IMR-90 (cell line): ENCODE results near the gene NEDD4L. TPM values are rescaled to one million over a fixed set of nuclear protein-coding genes. Genes with fewer than 3 reads are reported as not detected.

Experiments used
- ATAC-seq: fragments of 200-7000 bp; cut with Tn5 transposase; 2 replicates; pipeline ENCODE4 v1.9.1; 2020; ENCODE audit warnings: low read depth, mild to moderate bottlenecking, moderate library complexity
- BruUV-seq: library from RNA; stranded (reverse); fragments of 400-500 nt; replicated peaks from 2 replicates; lab custom pipeline; 2021; lab: Mats Ljungman, UMichigan
- CTCF ChIA-PET: fragments of 300-600 bp; formaldehyde crosslinking; extraction: SDS; loops from one replicate; lab custom pipeline; 2021; ENCODE audit warnings: antibody characterized with exemption; lab: Yijun Ruan, JAX
- POLR2A ChIA-PET: fragments of 300-600 bp; sonication (Branson Sonifier 250); formaldehyde crosslinking; loops from one replicate; lab custom pipeline; 2022; ENCODE audit warnings: antibody characterized with exemption; ENCODE audit not compliant: unreplicated experiment; lab: Charles Lee
- DNase-seq: peaks from one replicate; pipeline ENCODE4 v3.0.0; 2013
- H2AFZ ChIP-seq: replicated peaks from 2 replicates; pipeline ENCODE3; 2013; ENCODE audit warnings: low read length, mild to moderate bottlenecking; ENCODE audit not compliant: poor library complexity
- H2AK5ac ChIP-seq: 2 replicates; pipeline ENCODE4 v1.6.1; 2013; ENCODE audit warnings: low read depth, low read length, inconsistent platforms
- H2AK9ac ChIP-seq: replicated peaks from 2 replicates; pipeline ENCODE3; 2013; ENCODE audit warnings: mild to moderate bottlenecking, low read depth, low read length, moderate library complexity; ENCODE audit not compliant: poor library complexity
- H2BK120ac ChIP-seq: 2 replicates; pipeline ENCODE4 v1.6.1; 2013; ENCODE audit warnings: low read depth, low read length, inconsistent platforms
- H2BK15ac ChIP-seq: 3 replicates; pipeline ENCODE4 v1.6.1; 2013; ENCODE audit warnings: low read depth, low read length, inconsistent platforms
- H2BK20ac ChIP-seq: 2 replicates; pipeline ENCODE4 v1.6.1; 2013; ENCODE audit warnings: low read depth, mild to moderate bottlenecking, inconsistent platforms, low read length, moderate library complexity
- H2BK5ac ChIP-seq: 2 replicates; pipeline ENCODE4 v1.6.1; 2013; ENCODE audit warnings: mild to moderate bottlenecking, low read depth, low read length, inconsistent platforms; ENCODE audit not compliant: poor library complexity, severe bottlenecking
- H3K14ac ChIP-seq: replicated peaks from 2 replicates; pipeline ENCODE4 v1.6.1; 2013; ENCODE audit warnings: low read depth, low read length, inconsistent platforms
- H3K18ac ChIP-seq: 2 replicates; pipeline ENCODE4 v1.6.1; 2013; ENCODE audit warnings: low read depth, low read length, control low read depth
- H3K23ac ChIP-seq: 2 replicates; pipeline ENCODE4 v1.6.1; 2013; ENCODE audit warnings: low read depth, low read length, inconsistent platforms
- H3K27ac ChIP-seq: 2 replicates; pipeline ENCODE4 v1.5.1; 2013; ENCODE audit warnings: mild to moderate bottlenecking, control low read depth, low read length; ENCODE audit not compliant: insufficient read depth
- H3K27me3 ChIP-seq: 2 replicates; pipeline ENCODE4 v1.6.1; 2013; ENCODE audit warnings: low read length; ENCODE audit not compliant: control insufficient read depth, insufficient read depth
- H3K36me3 ChIP-seq: 2 replicates; pipeline ENCODE4 v1.6.1; 2013; ENCODE audit warnings: low read length, mixed read lengths; ENCODE audit not compliant: control insufficient read depth, insufficient read depth
- H3K4ac ChIP-seq: 2 replicates; pipeline ENCODE4 v1.6.1; 2013; ENCODE audit warnings: low read depth, low read length, inconsistent platforms
- H3K4me1 ChIP-seq: 2 replicates; pipeline ENCODE4 v1.6.1; 2013; ENCODE audit warnings: low read length, mixed read lengths; ENCODE audit not compliant: control insufficient read depth, insufficient read depth
- H3K4me2 ChIP-seq: 2 replicates; pipeline ENCODE4 v1.6.1; 2013; ENCODE audit warnings: low read depth, mild to moderate bottlenecking, control low read depth, low read length, moderate library complexity
- H3K4me3 ChIP-seq: 2 replicates; pipeline ENCODE4 v1.5.1; 2013; ENCODE audit warnings: low read depth, mild to moderate bottlenecking, control low read depth, low read length, moderate library complexity; ENCODE audit not compliant: insufficient read depth
- H3K56ac ChIP-seq: 2 replicates; pipeline ENCODE4 v1.6.1; 2013; ENCODE audit warnings: low read length, inconsistent platforms; ENCODE audit not compliant: insufficient read depth; ENCODE audit errors: extremely low read depth
- H3K79me1 ChIP-seq, 2 experiments: 2 replicates each; pipeline ENCODE4 v1.6.1; 2013; ENCODE audit warnings: low read length in 2 of 2, inconsistent platforms in 1 of 2, low read depth in 1 of 2
- H3K9ac ChIP-seq: 2 replicates; pipeline ENCODE4 v1.6.1; 2013; ENCODE audit warnings: low read depth, low read length, control low read depth
- H3K9me1 ChIP-seq: 2 replicates; pipeline ENCODE4 v1.6.1; 2013; ENCODE audit warnings: low read length, inconsistent platforms; ENCODE audit not compliant: insufficient read depth
- H3K9me3 ChIP-seq: 2 replicates; pipeline ENCODE4 v1.6.1; 2013; ENCODE audit warnings: low read length; ENCODE audit not compliant: control insufficient read depth, insufficient read depth
- H4K20me1 ChIP-seq: 2 replicates; pipeline ENCODE4 v1.6.1; 2013; ENCODE audit warnings: low read length, inconsistent platforms; ENCODE audit not compliant: insufficient read depth
- H4K5ac ChIP-seq: 2 replicates; pipeline ENCODE4 v1.6.1; 2013; ENCODE audit warnings: mild to moderate bottlenecking, low read depth, low read length, control low read depth
- H4K8ac ChIP-seq, 2 experiments: 2 replicates each; pipeline ENCODE4 v1.6.1; 2013; ENCODE audit warnings: low read depth in 2 of 2, low read length in 2 of 2, control low read depth in 1 of 2, inconsistent platforms in 1 of 2
- H4K91ac ChIP-seq: 2 replicates; pipeline ENCODE4 v1.6.1; 2013; ENCODE audit warnings: low read depth, low read length, inconsistent platforms; ENCODE audit not compliant: insufficient read depth
- BHLHE40 ChIP-seq: fragments of 150-350 bp; IDR thresholded peaks from 2 replicates; pipeline ENCODE4 v1.6.1; 2016; ENCODE audit warnings: mild to moderate bottlenecking, low read depth, low read length
- CEBPB ChIP-seq: IDR thresholded peaks from 2 replicates; pipeline ENCODE4 v1.6.1; 2012; ENCODE audit warnings: low read depth, low read length, improper control_type of control experiment
- CHD1 ChIP-seq: IDR thresholded peaks from 2 replicates; pipeline ENCODE4 v1.6.1; 2012; ENCODE audit warnings: low read depth, low read length, improper control_type of control experiment
- FOS ChIP-seq: fragments of 150-350 bp; IDR thresholded peaks from 2 replicates; pipeline ENCODE4 v1.6.1; 2016; ENCODE audit warnings: low read depth, low read length
- MAFK ChIP-seq: IDR thresholded peaks from 2 replicates; pipeline ENCODE4 v1.6.1; 2012; ENCODE audit warnings: low read depth, low read length, improper control_type of control experiment
- MAZ ChIP-seq: IDR thresholded peaks from 2 replicates; pipeline ENCODE4 v1.6.1; 2012; ENCODE audit warnings: low read depth, mild to moderate bottlenecking, low read length, improper control_type of control experiment, moderate library complexity, borderline replicate concordance
- MXI1 ChIP-seq: IDR thresholded peaks from 2 replicates; pipeline ENCODE4 v1.6.1; 2012; ENCODE audit warnings: low read depth, mild to moderate bottlenecking, low read length, moderate library complexity, borderline replicate concordance
- NFE2L2 ChIP-seq: fragments of 150-350 bp; IDR thresholded peaks from 2 replicates; pipeline ENCODE4 v1.6.1; 2016; ENCODE audit warnings: low read depth, mild to moderate bottlenecking, low read length
- POLR2A ChIP-seq: IDR thresholded peaks from 2 replicates; pipeline ENCODE4 v1.6.1; 2012; ENCODE audit warnings: mild to moderate bottlenecking, low read depth, low read length
- RAD21 ChIP-seq: IDR thresholded peaks from 2 replicates; pipeline ENCODE4 v1.6.1; 2012; ENCODE audit warnings: low read length, improper control_type of control experiment
- RCOR1 ChIP-seq: IDR thresholded peaks from 2 replicates; pipeline ENCODE4 v1.6.1; 2012; ENCODE audit warnings: mild to moderate bottlenecking, low read length, improper control_type of control experiment; ENCODE audit not compliant: insufficient replicate concordance
- RFX5 ChIP-seq: IDR thresholded peaks from 2 replicates; pipeline ENCODE4 v1.8.0; 2012; ENCODE audit warnings: low read depth, mild to moderate bottlenecking, low read length, moderate library complexity
- SMC3 ChIP-seq: fragments of 150-350 bp; IDR thresholded peaks from 2 replicates; pipeline ENCODE4 v1.6.1; 2016; ENCODE audit warnings: low read depth, mild to moderate bottlenecking, antibody characterized with exemption, low read length, moderate library complexity
- WGBS, 2 experiments: methylation state at CpG; one replicate each; pipeline versions ENCODE4 v1.1.5 to v1.1.7; 2013; ENCODE audit warnings: missing lambda C conversion rate in 2 of 2; ENCODE audit not compliant: insufficient read length in 1 of 2; ENCODE audit errors: extremely low coverage in 2 of 2; 5-methylcytosine and 5-hydroxymethylcytosine counted together
- dilution Hi-C: fragments of 300-500 bp; cut with HindIII; formaldehyde crosslinking; loops from one replicate; pipeline ENCODE4 v1.14.3; 2018; ENCODE audit warnings: low sequenced_read_pairs; ENCODE audit not compliant: unreplicated experiment
- in situ Hi-C: fragments of 300-500 bp; cut with MboI; formaldehyde crosslinking; loops from 3 replicates; pipeline ENCODE4 v1.14.3; 2019; ENCODE audit warnings: low sequenced_read_pairs, inconsistent platforms, mixed read lengths
- intact Hi-C: fragments of 100-400 bp; cut with micrococcal nuclease; formaldehyde crosslinking; loops from 2 replicates; pipeline ENCODE4 v1.10.0; 2022
- polyA plus RNA-seq, 3 experiments: library from polyadenylated mRNA; depleted of rRNA; stranded (reverse); fragments of >200 nt; gene quantifications; 2 replicates each; pipeline ENCODE4 v1.2.3, GENCODE V29; 2012; ENCODE audit warnings: low replicate concordance in 1 of 3
- total RNA-seq: library from RNA; depleted of rRNA; stranded (reverse); fragments of >200 nt; gene quantifications from 2 replicates; pipeline ENCODE4 v1.2.3, GENCODE V29; 2012
- TF ChIP-seq, protein P1 (sequence below): conservative IDR thresholded peaks from 2 replicates; pipeline ENCODE4 v1.5.1; 2012; ENCODE audit warnings: mild to moderate bottlenecking, low read depth, low read length, improper control_type of control experiment
- TF ChIP-seq, protein P2 (sequence below): fragments of 150-350 bp; IDR thresholded peaks from 2 replicates; pipeline ENCODE4 v1.6.1; 2017; ENCODE audit warnings: mild to moderate bottlenecking, antibody characterized with exemption, low read length, low read depth
- TF ChIP-seq, protein P3 (sequence below): fragments of 150-350 bp; IDR thresholded peaks from 2 replicates; pipeline ENCODE4 v1.6.1; 2016; ENCODE audit warnings: low read depth, mild to moderate bottlenecking, low read length, moderate library complexity, borderline replicate concordance

Gene NEDD4L
- total and polyA plus RNA-seq, 2 of the 4 experiments (the other 2 are of a cell fraction), result 10.0 to 10.9 TPM

DNA sequence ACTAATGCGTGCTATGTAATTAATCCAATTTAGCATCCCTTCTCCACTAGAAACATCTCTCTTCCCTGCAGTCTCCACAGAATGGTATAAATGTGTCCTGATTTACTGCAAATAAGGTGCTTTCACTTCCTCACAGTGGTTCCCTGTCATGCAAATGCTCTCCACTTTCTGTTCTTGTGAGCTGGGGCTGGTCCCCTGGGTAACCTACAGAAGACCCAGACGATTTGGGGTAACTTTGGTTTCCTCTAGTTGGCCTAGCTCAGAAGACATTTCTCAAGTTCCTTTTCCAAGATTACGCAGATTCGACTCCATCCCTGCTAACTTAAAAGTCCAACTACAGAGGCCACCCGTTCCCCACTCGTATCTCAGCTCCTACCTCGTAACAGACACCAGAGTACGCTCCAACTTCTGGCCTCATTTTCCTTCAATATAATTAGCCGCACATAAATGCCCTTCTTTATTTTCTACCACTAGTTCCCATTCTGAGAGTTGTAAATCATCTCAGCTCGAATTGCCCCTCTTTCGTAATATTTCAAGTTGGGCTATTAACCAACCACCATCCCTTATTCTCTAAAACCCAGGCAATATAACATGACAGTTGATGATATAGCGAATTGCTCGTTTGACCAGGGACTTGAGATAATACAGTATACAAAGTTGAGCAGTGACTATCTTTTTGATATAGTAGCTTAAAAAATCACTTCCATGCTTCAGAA, 28.8 kb upstream of the NEDD4L start:
- Histone ChIP-seq H3K27me3 (no peaks in the 10 kb centered on the region; the same call in 1 of the 2 replicates), H3K14ac (no peak overlapping the region), H4K20me1 (no peaks in the 10 kb centered on the region), H3K56ac (no peak overlapping the region), H3K18ac (no peak overlapping the region), H2AFZ (no peak overlapping the region), H2BK5ac (no peak overlapping the region), H2AK5ac (no peak overlapping the region), H3K36me3 (no peaks in the 10 kb centered on the region), H3K4ac (no peak overlapping the region), H3K79me1 (no peaks in the 10 kb centered on the region), H3K23ac (no peak overlapping the region), H2BK120ac (no peak overlapping the region), H4K91ac (no peak overlapping the region), H3K4me3 (no peak overlapping the region), H2BK20ac (no peak overlapping the region), H2BK15ac (no peak overlapping the region), H3K9me3 (peaks cover 3% of the 10 kb centered on the region), H3K9me1 (no peaks in the 10 kb centered on the region), H4K8ac (no peak overlapping the region), H4K5ac (no peak overlapping the region), H3K4me2 (no peak overlapping the region), H2AK9ac (no peak overlapping the region), H3K9ac (no peak overlapping the region), H3K27ac (no peak overlapping the region), H3K4me1 (no peaks in the 10 kb centered on the region; the same call in 1 of the 2 replicates)
- no TSS peak for BruUV-seq
- DNase-seq (no peak), ATAC-seq (no peak)
- TF ChIP-seq, protein P1, sequence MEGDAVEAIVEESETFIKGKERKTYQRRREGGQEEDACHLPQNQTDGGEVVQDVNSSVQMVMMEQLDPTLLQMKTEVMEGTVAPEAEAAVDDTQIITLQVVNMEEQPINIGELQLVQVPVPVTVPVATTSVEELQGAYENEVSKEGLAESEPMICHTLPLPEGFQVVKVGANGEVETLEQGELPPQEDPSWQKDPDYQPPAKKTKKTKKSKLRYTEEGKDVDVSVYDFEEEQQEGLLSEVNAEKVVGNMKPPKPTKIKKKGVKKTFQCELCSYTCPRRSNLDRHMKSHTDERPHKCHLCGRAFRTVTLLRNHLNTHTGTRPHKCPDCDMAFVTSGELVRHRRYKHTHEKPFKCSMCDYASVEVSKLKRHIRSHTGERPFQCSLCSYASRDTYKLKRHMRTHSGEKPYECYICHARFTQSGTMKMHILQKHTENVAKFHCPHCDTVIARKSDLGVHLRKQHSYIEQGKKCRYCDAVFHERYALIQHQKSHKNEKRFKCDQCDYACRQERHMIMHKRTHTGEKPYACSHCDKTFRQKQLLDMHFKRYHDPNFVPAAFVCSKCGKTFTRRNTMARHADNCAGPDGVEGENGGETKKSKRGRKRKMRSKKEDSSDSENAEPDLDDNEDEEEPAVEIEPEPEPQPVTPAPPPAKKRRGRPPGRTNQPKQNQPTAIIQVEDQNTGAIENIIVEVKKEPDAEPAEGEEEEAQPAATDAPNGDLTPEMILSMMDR, result no peak
- TF ChIP-seq CEBPB (no peak), NFE2L2 (no peak), POLR2A (no peak), CHD1 (no peak), RFX5 (no peak), FOS (no peak), MAFK (no peak), RCOR1 (no peak), MXI1 (no peak), SMC3 (no peak), RAD21 (no peak), BHLHE40 (no peak), MAZ (no peak)
- TF ChIP-seq, protein P2, sequence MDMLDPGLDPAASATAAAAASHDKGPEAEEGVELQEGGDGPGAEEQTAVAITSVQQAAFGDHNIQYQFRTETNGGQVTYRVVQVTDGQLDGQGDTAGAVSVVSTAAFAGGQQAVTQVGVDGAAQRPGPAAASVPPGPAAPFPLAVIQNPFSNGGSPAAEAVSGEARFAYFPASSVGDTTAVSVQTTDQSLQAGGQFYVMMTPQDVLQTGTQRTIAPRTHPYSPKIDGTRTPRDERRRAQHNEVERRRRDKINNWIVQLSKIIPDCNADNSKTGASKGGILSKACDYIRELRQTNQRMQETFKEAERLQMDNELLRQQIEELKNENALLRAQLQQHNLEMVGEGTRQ, result no peak
- TF ChIP-seq, protein P3, sequence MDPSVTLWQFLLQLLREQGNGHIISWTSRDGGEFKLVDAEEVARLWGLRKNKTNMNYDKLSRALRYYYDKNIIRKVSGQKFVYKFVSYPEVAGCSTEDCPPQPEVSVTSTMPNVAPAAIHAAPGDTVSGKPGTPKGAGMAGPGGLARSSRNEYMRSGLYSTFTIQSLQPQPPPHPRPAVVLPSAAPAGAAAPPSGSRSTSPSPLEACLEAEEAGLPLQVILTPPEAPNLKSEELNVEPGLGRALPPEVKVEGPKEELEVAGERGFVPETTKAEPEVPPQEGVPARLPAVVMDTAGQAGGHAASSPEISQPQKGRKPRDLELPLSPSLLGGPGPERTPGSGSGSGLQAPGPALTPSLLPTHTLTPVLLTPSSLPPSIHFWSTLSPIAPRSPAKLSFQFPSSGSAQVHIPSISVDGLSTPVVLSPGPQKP, result no peak
- WGBS, 2 experiments, result 69% methylated on average over 9 of the region's 13 CpGs; no CpG with 5 or more reads in 1 of the 2 experiments
- dilution Hi-C loops, result no loop called here
- intact Hi-C loops, result no loop called here
- CTCF ChIA-PET, result no interaction called here
- in situ Hi-C loops, result no loop called here
- POLR2A ChIA-PET, result no interaction called here
